Sigmoid colon (tissue), 4 donors: ENCODE data around the gene TRIP10.

Experiments
- POLR2A ChIP-seq, 2 donors: fragments of 450-650 bp; IDR thresholded peaks; one replicate each; pipeline ENCODE4 v1.6.1; 2016; ENCODE audit warnings: antibody characterized with exemption in 2 of 2, mild to moderate bottlenecking in 2 of 2, moderate library complexity in 2 of 2
- POLR2AphosphoS5 ChIP-seq, 4 donors: sonication (generic); formaldehyde crosslinking; IDR thresholded peaks; one replicate each; pipeline ENCODE4 v1.6.1; 2017; ENCODE audit warnings: antibody characterized with exemption in 4 of 4

GRCh38 chr19:6766357-6767080, 27.0 kb downstream of the TRIP10 start:
- TF ChIP-seq POLR2A (IDR thresholded peaks at IDR 0.05) (no peak), POLR2AphosphoS5 (IDR thresholded peaks at IDR 0.05) (no peak)
